GM12801 (cell line): ENCODE measurements around the gene TECR.

ENCODE experiments used
- TF ChIP-seq, protein P1 (sequence below): IDR thresholded peaks from one replicate; pipeline ENCODE4 v1.5.1; 2011; ENCODE audit warnings: control low read depth; ENCODE audit not compliant: insufficient read length; ENCODE audit errors: extremely low read depth

TECR gene

GRCh38 chr19:14550201-14550754 lies 20.9 kb downstream of the TECR start:
- TF ChIP-seq, protein P1, sequence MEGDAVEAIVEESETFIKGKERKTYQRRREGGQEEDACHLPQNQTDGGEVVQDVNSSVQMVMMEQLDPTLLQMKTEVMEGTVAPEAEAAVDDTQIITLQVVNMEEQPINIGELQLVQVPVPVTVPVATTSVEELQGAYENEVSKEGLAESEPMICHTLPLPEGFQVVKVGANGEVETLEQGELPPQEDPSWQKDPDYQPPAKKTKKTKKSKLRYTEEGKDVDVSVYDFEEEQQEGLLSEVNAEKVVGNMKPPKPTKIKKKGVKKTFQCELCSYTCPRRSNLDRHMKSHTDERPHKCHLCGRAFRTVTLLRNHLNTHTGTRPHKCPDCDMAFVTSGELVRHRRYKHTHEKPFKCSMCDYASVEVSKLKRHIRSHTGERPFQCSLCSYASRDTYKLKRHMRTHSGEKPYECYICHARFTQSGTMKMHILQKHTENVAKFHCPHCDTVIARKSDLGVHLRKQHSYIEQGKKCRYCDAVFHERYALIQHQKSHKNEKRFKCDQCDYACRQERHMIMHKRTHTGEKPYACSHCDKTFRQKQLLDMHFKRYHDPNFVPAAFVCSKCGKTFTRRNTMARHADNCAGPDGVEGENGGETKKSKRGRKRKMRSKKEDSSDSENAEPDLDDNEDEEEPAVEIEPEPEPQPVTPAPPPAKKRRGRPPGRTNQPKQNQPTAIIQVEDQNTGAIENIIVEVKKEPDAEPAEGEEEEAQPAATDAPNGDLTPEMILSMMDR: no peak

DNA sequence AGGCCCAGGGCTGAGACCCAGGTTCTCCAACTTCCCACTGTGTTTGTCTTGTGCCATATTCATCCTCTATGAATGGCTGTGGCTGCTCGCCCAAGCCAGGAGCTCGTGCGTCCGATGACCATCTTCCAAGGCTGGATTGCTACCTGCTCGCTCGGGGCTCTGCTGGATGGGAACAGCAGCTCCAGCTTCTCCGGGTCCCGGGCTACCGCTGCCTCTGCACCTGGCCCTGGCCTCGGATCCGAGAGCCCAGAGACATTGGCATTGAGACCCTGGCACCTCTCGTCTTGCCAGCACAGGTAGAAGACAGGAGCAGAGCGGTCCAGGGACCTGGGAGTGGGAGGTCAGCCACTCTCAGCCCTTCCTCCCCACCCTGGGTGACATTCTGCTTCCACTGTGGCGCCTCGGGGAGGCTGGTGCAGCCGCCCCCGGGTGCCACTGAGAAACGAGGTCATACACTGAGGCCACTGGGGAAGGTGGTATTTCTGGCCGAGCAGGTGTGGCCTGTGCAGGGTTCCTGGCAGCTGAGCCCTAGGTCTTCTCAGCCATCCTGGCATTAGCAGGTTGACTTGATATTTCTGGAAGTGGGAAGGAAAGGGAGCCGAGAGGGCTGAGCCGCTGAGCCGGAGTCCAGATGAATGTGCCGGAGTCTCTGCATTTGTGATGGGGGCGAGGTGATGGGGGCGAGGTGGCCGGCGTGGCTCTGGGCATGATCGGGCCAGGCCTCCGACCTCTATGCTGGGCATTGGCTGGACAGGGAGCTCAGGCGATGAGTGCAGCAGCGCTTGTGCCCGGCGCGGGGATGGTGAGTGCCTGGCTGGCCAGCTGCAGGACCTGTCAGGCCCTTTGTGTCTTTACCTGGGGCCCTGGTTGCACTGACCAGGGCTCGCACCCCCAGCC lies 23.9 kb downstream of the TECR start:
- TF ChIP-seq, protein P1: no peak

DNA sequence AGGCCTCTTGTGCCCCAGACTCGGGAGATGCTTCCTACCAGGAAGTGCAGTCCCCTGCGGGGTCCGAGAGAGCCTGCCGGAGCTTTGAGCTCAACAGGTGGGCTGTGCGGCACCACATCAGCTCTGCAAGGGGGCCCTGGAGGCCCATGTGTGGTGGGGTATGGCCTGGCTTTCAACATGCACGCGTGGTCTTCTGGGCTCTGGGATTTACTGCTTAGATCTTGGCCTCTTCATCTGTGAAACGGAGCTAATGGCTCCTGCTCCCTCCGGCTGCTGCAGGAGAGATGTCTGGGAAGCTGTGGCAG lies 24.5 kb downstream of the TECR start:
- TF ChIP-seq, protein P1: no peak

GRCh38 chr19:14554382-14554812 lies 25.0 kb downstream of the TECR start:
- TF ChIP-seq, protein P1: no peak

DNA sequence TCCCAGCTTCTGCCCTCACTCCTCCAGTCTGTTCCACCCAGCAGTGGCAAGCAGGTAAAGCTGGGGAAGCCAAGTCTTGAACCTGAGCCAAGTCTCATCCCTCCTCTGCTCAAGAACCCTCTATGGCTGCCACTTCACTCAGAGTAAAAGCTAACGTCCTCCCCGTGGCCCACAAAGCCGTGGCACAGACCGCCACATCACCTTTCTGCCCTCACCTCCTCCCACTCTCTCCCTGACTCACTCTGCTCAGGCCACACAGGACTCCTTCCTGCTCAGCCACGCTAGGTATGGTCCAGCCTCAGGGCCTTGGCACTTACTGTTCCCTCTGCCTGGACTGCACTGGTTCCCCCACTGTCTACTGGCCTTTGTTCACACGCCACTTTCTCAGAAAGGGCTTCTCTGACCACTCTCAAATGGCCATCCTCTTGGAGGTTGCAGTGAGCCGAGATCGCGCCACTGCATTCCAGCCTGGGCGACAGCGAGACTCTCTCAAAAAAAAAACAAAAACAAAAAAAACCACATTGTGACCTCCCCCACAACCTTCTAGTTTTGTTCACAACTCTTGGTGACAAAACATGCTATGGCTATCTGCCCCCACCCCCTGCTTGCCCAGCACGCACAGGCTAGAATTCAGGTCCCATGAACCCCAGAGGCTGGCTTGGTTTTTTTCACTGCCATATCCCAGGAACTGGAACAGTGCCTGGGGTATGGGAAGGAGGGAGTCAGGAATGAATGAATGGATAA lies 26.7 kb downstream of the TECR start:
- TF ChIP-seq, protein P1: no peak

GRCh38 chr19:14556662-14557188 lies 27.3 kb downstream of the TECR start:
- TF ChIP-seq, protein P1: peak; percentile 1
